ENCODE data around the gene FMNL2.
"Not testable (repeated sequence)": the region's sequence is repeated elsewhere in the genome, so short reads cannot be mapped to it uniquely, and the experiment has no call there.

The FMNL2 gene

GRCh38 chr2:152322222-152322621, 12.8 kb upstream of the FMNL2 start:
- no peaks in the 10 kb centered on the region for H3K27me3 ChIP-seq (replicated peaks)
- in situ Hi-C loops (cut with HindIII; ENCODE audit: low pct_ligation_motif_present, low sequenced_read_pairs): no loop called here
- no peak for TF ChIP-seq CTCF (IDR thresholded peaks at IDR 0.05; ENCODE audit: low read depth, low read length, missing control alignments)
- H3K36me3 ChIP-seq (replicated peaks): no peaks in the 10 kb centered on the region
- DNase-seq: no peak
- H3K4me3 ChIP-seq (ENCODE audit: low read depth, low read length): no peak overlapping the region
- no peak overlapping the region for H3K27ac ChIP-seq

- in situ Hi-C loops (cut with HindIII; ENCODE audit: low pct_ligation_motif_present, low sequenced_read_pairs); H3K36me3 ChIP-seq (replicated peaks); H3K27ac ChIP-seq; H3K4me3 ChIP-seq (ENCODE audit: low read depth, low read length); DNase-seq; H3K27me3 ChIP-seq (replicated peaks): not testable (repeated sequence)
Measured at GRCh38 chr2:152325126-152325525, 9.8 kb upstream of the FMNL2 start.

GRCh38 chr2:152326710-152327109, 8.3 kb upstream of the FMNL2 start:
- H3K36me3 ChIP-seq (replicated peaks): no peaks in the 10 kb centered on the region
- DNase-seq: no peak
- no peaks in the 10 kb centered on the region for H3K27me3 ChIP-seq (replicated peaks)
- TF ChIP-seq CTCF (IDR thresholded peaks at IDR 0.05; ENCODE audit: low read depth, low read length, missing control alignments): no peak
- in situ Hi-C loops (cut with HindIII; ENCODE audit: low pct_ligation_motif_present, low sequenced_read_pairs): no loop called here
- H3K4me3 ChIP-seq (ENCODE audit: low read depth, low read length): no peak overlapping the region
- H3K27ac ChIP-seq: no peak overlapping the region

GRCh38 chr2:152328013-152328412, 7.0 kb upstream of the FMNL2 start:
- no peak overlapping the region for H3K27ac ChIP-seq
- in situ Hi-C loops (cut with HindIII; ENCODE audit: low pct_ligation_motif_present, low sequenced_read_pairs): no loop called here

GRCh38 chr2:152330235-152330866, 4.6 kb upstream of the FMNL2 start:
- Histone ChIP-seq H3K27ac (no peak overlapping the region), H3K36me3 (replicated peaks) (no peaks in the 10 kb centered on the region), H3K27me3 (replicated peaks) (no peaks in the 10 kb centered on the region), H3K4me3 (ENCODE audit: low read depth, low read length) (no peak overlapping the region)
- TF ChIP-seq CTCF (IDR thresholded peaks at IDR 0.05; ENCODE audit: low read depth, low read length, missing control alignments): no peak
- no peak for DNase-seq
- in situ Hi-C loops (cut with HindIII; ENCODE audit: low pct_ligation_motif_present, low sequenced_read_pairs): no loop called here

More at GRCh38 chr2:152328013-152328412, 7.0 kb upstream of the FMNL2 start:
- DNase-seq: no peak
- H3K4me3 ChIP-seq (ENCODE audit: low read depth, low read length): no peak overlapping the region
- H3K36me3 ChIP-seq (replicated peaks): no peaks in the 10 kb centered on the region
- no peaks in the 10 kb centered on the region for H3K27me3 ChIP-seq (replicated peaks)
- no peak for TF ChIP-seq CTCF (IDR thresholded peaks at IDR 0.05; ENCODE audit: low read depth, low read length, missing control alignments)

- H3K4me3 ChIP-seq (ENCODE audit: low read depth, low read length): peak overlapping the region; percentile 68
- H3K27ac ChIP-seq: no peak overlapping the region
- in situ Hi-C loops (cut with HindIII; ENCODE audit: low pct_ligation_motif_present, low sequenced_read_pairs): no loop called here
- no peak for TF ChIP-seq CTCF (IDR thresholded peaks at IDR 0.05; ENCODE audit: low read depth, low read length, missing control alignments)
- no peaks in the 10 kb centered on the region for H3K36me3 ChIP-seq (replicated peaks)
- no peak for DNase-seq
- no peaks in the 10 kb centered on the region for H3K27me3 ChIP-seq (replicated peaks)
Measured at GRCh38 chr2:152334701-152335015, 316 bp upstream of the FMNL2 start.

All from brain microvascular endothelial cell (primary cell).